Measurements from ENCODE around the gene TRAF1.
"Not testable (repeated sequence)": the region's sequence is repeated elsewhere in the genome, so short reads cannot be mapped to it uniquely, and the experiment has no call there.

Gene TRAF1, protein sequence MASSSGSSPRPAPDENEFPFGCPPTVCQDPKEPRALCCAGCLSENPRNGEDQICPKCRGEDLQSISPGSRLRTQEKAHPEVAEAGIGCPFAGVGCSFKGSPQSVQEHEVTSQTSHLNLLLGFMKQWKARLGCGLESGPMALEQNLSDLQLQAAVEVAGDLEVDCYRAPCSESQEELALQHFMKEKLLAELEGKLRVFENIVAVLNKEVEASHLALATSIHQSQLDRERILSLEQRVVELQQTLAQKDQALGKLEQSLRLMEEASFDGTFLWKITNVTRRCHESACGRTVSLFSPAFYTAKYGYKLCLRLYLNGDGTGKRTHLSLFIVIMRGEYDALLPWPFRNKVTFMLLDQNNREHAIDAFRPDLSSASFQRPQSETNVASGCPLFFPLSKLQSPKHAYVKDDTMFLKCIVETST

DNA sequence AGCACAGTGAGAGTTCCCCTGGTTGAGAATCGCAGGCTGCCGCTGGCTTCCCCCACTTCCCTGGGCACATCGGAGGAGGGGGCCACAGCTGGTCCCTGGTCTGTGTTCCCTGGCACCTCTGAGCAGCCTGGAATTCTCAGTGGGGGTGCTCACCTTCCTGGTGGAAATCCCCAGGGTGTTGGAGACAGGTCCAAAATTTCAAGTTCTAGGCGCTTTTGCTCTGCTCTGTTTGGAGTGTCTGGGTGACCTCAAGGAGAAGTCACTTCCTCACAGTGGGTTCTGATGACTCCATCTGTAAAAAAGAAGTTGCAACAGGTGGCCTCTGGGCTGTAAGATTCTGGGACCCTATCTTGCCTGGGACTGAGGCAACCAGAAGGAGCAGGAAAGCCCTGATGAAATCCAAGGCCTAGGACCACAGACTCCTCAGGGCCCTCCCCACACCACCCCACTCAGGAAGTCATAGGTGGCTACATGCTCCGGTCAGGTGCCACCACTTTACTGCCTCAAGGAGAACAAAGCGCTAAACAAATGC lies at the start of gene TRAF1:
Gene TRAF1, minus strand, starts transcription at position 400 of the 532 bp plus-strand sequence. CDS start 721 bp downstream, outside the sequence.
- DNase-seq: no peak

DNA sequence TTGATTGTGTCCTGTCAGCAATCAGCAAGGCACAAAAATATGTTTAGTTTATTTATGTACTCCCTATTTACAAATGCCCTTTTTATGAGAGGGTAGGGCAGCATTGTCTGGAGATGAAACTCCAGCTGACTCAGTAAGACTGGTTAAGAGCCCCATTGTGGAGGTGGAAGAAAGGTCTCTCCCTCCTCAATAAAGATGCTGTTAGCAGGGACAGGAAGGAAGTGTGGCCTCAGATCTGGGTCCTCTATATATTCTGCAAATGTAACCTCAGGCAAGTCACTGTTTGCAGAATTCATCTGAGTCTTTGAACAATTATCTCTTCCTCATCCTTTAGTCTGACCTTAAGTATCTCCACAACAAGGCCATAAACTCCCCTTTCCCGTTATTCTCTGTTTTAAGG lies 48.3 kb upstream of the TRAF1 start:
- DNase-seq: no peak

DNA sequence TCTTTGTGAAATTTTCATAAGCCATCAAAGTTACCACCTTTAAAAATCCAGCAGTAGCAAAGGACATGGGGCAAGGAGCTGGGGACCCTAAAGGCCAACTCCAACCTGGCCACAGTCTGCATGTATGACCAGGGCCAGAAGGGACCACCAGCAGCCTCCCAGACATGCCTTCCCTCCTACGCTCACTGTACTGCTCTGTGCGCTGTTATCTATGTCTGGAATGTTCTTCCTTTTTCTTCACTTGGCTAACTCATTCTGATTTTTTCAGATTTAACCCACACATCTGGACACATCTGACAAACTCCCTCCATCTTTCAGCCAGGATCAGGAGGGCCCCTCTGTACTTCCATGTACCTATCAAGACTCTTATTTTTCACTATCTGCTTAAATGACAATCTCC lies 47.6 kb upstream of the TRAF1 start:
- no peak for DNase-seq

DNA sequence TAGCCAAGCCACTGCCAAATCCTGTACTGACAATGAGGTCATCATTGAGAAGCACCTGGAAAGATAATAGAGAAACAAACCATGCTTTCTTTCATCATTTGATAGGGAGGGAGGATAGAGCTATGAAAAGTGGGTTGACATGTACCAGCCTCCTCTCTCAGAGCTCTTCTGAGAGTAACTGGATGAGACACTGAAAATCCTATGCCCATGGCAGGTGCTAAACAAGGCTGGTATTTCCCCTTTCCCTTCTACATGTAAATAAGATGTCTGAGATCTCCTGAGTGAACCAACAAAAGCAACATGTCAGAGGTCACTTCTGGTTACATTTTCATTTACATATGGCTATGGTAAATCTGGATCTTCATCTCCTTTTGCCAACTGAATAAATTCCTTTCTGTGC lies 45.3 kb upstream of the TRAF1 start:
- DNase-seq: no peak

DNA sequence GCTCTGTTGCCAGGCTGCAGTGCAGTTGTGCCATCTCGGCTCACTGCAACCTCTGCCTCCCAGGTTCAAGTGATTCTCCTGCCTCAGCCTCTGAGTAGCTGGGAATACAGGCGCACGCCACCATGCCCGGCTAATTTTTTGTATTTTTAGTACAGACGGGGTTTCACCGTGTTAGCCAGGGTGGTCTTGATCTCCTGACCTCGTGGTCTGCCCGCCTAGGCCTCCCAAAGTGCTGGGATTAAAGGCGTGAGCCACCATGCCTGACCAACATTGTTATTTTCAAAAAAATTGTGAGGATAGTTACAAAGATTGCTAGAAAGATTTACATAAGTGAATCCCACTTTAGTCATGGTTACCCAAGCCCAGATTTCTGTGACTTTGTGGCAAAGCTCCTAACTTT lies 44.9 kb upstream of the TRAF1 start:
- not testable (repeated sequence) for DNase-seq

DNA sequence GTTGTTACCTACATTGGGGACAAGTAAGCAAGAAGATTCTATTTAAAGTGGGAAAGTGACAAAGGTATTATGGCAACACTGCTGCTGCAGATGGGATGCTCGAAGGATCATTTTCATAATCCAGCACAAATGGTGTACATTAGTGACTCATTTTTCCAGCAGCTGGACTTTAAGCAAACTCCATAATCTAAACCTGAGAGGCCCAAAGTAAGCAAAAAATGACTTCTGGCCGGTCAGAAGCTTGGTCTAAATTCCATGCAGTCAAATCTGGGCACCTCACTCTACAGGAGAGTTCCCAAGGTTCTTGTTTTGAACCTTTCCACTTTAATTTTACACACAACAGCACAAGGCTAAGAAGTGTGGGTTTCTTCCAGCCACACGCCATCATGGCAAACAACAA lies 43.6 kb upstream of the TRAF1 start:
- no peak for DNase-seq

DNA sequence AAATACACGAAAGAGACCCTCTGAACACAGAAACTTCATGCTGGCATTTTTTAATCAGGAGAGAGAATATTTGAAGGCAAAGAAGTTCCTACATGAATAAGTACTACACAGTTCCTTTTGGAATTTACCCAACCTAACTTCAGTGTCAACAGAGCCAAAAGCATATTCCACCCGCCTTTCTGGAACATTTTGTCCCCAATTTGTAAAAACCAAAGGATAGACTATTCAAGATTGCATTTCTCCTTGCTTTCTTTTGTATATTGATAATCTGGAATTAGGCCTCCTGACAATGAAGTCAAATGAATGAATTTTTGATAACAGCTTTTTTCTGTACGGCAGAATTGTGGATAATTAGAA lies 39.4 kb upstream of the TRAF1 start:
- DNase-seq: no peak

DNA sequence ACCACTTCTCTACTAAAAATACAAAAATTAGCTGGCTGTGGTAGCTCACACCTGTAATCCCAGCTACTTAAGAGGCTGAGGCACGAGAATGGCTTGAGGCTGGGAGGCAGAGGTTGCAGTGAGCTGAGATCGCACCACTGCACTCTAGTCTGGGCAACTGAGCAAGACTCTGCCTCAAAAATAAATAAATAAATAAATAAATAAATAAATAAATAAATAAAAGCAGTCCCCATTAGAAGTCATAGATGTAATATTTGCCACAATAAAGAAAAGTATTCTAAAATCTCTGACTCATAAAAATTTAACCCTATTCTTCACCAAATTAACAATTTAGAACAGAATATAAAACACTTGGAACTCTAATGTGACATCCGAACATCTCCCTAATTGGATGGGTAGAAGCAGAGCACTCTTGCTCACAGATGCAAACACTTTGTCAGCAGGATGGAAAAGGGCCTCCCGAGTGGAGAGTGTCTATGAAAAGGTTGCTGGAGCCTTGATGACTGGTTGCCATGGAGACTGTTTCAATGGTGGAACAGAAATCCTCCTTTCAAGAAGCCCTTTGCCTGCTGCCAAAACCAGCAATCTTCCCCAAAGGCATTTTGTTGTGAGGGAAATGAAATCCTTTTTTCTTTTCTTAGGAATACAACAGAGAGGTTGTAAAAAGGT lies 38.9 kb upstream of the TRAF1 start:
- no peak for DNase-seq

DNA sequence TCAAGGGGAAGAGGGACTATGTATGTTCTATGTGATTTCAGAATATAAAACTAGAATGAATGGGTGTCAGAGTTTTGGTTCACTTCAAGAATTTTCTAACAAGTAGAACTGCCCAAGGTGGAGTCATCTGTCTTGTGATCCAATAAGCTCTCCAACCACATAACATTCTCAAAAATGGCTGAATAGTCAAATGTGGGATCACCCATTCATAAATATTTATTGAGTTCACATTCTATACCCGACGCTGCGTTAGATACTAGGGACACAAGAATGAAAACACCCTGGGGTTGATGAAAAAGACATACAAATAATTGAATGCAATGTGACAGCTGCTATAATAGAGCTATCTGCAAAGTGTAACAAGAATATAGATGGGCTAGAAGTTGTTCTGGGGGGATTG lies 35.3 kb upstream of the TRAF1 start:
- no peak for DNase-seq

DNA sequence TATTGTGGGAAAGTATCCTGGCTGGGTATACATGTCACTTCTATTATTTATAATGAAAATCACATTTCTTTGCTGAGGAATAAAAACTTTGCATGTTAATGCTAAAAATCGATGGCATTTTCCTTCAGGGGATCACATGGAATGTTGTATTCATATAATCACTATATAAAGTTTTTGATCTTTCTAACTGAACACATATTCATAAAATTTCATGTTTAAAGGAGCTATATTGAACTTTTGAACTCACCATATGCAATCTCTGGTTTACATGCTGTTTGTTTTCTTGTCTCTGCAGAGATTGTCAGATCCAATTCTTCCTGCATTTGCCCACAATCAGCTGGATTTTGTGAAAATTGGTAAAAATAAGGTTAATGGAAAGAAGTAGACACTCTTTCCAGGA lies 33.4 kb upstream of the TRAF1 start:
- no peak for DNase-seq

DNA sequence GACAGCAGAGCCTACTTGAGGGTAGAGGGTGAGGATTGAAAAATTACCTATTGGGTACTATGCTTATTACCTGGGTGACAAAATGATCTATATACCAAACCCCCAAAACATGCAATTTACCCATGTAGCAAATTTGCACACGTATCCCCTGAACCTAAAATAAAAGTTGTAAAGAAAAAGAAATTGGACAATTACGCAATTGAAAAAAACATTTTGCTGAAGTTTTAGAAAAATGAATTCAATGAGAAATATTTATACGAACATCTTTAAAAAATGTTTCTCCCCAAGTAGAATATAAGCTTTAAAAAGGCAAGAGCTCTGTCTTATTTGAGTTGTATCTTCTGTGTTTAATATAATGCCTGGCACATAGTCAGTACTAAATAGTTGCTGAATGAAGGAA lies 30.3 kb upstream of the TRAF1 start:
- no peak for DNase-seq

DNA sequence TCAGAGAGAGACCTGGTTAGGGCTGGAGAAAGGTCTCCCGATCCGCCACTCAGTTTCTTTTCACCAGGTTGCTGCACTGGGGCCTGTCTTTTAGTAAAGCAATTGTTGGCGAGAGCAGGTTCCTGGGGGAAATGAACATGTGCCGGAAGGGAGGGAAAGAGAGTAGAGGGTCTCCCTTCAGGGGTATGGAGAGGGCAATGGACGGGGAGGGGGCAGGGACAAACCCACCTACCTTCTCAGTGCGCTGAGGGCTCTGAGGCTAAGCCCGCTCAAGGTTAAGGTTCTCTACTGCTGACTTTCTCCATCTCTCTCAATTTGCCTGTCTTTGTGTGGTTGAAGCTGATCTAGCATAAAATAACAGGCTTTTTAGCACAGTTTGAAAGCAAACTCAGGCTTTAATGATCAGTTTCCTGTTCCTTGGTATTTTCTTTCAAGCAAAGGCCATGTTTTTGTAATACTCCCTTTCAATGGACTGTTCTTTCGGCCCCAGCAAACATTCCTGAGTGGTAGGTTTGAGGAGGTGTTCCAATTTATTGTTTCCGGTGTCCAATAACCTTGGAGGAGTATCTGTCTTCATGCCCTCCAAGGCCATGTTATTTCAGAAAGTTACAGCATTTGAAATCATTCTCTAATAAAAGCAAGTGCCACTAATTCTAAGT lies 25.5 kb upstream of the TRAF1 start:
- peak; percentile 67 for DNase-seq

DNA sequence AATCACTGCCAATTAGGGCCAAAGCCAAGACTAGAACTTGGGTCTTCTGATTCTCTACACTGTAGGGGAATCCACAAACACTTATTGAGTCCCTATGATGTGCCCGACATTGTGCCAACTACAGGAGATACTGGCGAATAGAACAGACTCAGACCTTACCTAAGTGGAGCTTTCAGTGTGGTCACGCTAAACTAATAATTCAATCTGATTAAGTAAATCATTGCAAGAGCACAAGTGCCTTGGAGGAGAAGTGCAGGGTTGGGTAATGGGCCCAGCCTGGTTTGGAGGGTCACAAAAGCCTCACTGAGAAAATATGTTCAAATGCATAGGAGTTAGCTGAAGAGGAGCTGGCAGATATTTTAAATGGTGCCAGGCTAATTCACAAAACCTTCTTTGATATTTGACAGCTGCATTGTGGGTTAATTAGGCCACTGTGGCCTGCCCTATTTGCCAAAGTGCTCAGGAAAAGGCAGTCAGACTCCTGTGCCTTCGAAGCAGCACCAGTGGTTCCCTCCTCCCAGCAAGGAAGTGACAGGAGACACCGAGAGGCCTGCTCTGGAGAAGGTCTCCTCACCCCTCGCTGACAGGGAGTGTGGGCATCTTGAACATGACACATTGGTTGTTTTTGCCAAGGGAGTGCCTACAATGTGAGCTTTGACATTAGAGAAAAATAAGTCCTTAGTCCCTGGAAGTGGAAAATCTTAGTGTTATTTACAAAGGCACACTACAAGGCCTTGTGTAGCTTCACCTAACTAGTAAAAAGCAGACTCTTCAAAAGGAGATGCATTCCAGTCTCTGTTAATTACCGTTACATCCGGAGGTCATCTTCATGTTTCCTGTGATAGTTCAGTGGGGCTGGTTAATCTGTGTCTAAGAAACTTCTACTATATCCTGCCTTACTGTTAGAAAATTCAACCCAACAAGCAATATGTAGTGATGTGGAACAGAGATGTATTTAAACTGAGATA lies 24.1 kb upstream of the TRAF1 start:
- peak; percentile 79 for DNase-seq

DNA sequence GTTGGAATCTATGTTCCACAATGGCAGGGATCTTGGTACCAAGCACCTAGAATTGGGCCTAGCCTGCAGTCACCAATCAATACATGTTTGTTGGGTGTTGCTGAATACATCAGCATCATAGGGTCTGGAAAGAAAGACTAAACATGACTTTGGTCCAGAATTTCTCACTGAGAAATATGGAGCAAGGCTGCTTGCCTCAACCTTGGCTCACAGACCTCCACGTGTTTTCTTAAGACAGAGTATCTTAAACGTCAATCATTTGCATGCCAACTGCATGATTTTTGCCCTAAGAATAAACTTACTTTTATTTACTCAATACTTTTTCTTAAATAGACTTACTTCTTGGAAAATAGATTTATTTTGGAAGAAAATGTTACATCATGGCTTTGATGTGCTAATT lies 22.7 kb upstream of the TRAF1 start:
- DNase-seq: no peak

DNA sequence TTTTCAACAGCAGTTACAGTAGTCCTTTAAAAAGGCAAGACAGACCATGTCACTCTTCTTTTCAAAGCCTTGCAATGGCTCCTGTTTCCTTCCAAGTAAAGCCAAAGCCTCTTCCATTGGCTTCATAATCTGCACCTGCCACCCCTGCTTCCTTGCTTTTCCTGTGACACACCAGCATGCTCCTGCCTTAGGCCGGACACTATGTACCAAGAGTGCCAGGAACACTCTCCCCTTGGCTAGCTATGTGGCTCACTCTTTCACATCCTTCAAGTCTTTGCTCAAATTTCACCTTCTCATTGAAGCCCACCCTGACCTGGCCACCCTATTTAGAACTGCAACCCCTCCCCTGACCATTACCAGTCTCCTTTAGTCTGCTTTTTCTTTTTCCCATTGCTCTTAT lies 22.2 kb upstream of the TRAF1 start:
- no peak for DNase-seq

DNA sequence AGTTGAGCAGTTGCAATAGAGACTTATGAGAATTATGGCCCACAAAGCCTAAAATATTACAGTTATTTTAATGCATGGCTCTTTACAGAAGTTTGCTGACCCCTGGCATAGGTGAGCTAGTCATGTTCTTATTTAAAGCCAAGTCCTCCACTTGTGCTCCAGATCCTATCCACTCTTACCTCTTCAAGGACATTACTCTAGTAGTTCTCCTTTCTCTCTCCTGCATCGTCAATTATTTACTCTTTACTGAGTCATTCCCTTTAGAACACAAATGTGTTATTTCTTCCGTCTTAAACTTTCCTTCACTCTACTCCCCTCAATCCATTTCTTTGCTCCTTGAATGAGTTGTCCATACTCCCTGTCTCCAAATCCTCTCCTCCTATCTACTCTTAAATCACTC lies 20.6 kb upstream of the TRAF1 start:
- peak; percentile 33 for DNase-seq

DNA sequence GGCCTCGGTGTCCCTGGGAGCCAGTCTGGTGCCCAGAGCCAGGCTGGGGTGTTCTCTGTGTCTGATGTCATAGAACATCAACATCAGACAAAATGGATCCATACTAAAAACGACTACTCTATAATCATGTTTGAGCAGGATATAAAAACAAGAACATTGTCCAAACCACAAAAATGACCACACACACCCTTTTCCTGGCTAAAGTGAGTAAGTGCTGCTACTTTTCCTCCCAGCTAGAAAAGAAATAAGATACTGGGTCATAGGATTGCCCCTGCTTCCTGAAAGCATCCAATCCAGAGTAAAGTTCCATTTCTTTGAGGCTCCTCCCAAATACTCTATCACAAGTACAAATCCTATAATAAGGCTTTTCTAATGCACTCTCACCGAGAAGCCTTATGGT lies 19.7 kb upstream of the TRAF1 start:
- no peak for DNase-seq

DNA sequence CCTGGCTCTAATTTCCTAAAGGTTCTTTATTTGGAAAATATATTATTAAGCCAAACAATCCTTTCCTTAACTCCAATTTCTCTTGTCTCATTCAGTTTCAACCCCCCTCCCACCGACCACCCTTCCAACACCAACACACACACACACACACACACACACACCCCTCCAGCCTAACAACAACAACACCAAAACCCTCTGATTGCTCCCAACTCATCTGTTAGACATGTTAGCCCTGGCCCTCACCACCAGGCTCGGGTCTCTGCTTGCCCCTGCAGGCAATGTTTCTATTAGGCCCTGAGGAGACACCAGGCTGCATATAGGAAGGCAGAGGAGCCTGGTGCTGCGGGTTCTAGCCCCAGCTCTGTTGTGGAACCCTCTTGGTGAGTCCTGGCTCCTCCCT lies 18.4 kb upstream of the TRAF1 start:
- DNase-seq: no peak

DNA sequence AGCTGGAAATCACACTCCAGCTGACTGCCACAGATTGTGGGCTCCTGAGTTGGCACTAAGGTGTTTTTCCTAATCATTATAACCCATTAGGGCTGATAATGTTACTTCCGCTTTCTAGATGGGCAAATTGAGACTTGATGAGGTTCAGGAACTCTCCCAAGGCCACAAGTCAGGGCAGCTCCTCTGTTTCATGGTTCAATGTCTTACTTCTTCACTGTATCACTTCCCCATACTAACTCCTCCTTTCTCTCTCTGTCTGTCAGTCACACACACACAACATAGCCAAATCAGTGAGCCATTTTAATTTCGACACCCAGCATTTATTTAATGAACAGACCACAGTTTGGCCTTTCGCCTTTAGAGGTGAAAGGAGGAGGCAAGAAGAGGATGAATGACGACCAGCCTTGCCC lies 17.8 kb upstream of the TRAF1 start:
- no peak for DNase-seq

DNA sequence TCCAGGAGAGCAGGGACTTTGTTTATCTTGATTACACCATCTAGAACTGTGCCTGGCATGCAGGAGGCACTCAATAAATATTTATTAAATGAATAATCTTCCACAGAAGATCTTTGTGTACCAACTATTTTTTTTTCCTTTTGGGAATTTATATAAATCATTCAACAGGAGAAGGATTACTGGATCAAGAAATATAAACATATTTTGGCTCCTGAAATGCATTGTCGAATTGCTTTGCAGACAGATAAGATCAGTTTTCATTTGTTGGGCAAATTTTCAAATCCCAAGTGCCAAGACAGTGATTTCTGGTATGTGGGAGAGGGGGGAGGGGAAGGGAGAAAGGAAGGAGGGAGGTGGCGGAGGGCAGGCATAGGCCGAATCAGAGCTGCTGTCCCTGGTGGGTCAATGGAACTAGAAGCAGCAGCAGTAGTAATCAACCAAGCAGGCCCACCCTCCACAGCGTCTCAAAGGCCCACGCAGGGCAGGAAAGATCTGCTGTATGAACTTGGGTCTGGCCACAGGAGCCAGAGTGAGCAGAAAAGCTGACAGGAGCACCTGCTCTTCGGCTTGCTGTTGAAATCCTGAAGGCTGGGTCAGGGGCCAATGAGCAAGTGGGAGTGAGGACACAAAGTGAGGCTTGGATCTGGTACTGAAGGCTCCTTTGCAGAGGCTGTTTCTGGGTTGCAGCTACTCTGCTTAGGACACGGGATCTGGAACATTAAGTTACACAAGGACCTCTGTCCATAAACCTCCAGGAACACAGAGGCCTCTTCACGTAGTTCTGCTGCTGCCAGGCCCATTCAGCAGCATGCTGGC lies 15.8 kb upstream of the TRAF1 start:
- peak; percentile 13 for DNase-seq

DNA sequence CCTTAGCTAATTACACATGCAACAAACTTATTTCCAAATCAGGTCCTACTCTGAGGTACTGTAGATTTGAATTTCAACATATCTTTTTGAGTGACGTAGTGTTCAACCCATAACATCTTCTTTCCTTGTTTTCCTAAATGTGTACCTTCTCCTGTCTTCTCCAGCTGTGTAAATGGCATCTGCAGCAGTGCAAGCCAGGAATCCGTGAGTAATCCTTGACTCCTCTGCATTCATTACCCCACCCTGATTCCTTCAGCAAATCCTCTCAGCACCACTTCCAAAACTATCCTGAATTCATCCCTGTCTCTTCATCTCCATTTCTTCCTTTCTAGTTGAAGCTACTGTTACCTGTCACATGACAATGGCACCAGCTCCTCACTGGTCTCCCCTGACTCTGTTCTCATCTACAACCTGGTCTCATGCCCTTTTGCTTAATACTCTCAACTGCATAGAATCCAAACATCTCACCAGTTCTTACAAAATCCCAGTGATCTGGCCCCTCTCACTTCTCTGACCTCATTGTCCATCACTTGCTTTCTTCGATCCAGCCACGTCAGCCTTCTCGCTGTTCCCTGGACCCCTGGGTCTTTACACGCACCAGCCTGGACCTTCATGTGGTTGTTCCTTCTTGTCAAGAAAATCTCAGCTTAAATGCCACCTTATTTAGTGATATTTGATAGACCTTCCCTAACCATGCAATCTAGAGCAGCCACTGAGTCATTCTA lies 14.6 kb upstream of the TRAF1 start:
- peak; percentile 71 for DNase-seq
